Immature natural killer cell (primary cell): Measurements from ENCODE around the gene VPS4B. TPM values are rescaled to one million over a fixed set of nuclear protein-coding genes. Genes with fewer than 3 reads are reported as not detected.
A peak's percentile ranks its signal among the peaks of the same experiment; 100 is the strongest.

Experiments
- DNase-seq, 3 donors: peaks; one replicate each; pipeline ENCODE4 v3.0.0; 2022; ENCODE audit warnings: mixed read lengths in 1 of 3
- H3K27ac Mint-ChIP-seq, 6 donors: one replicate each; pipeline ENCODE4 v1.8.0; 2020; ENCODE audit warnings: mixed read lengths in 6 of 6, mild to moderate bottlenecking in 5 of 6, inconsistent platforms in 4 of 6, moderate library complexity in 3 of 6
- H3K27me3 Mint-ChIP-seq, 3 donors: one replicate each; pipeline ENCODE4 v1.8.0; 2020 to 2021; ENCODE audit warnings: low read depth in 3 of 3, mild to moderate bottlenecking in 3 of 3, mixed read lengths in 3 of 3, moderate library complexity in 3 of 3, inconsistent platforms in 1 of 3
- H3K36me3 Mint-ChIP-seq, 3 donors: one replicate each; pipeline ENCODE4 v1.8.0; 2020; ENCODE audit warnings: mixed read lengths in 3 of 3, inconsistent platforms in 2 of 3, mild to moderate bottlenecking in 2 of 3
- H3K4me1 Mint-ChIP-seq, 2 donors: one replicate each; pipeline ENCODE4 v1.8.0; 2020; ENCODE audit warnings: inconsistent platforms in 2 of 2, mild to moderate bottlenecking in 2 of 2, mixed read lengths in 2 of 2, moderate library complexity in 1 of 2
- H3K4me3 Mint-ChIP-seq, 5 donors: one replicate each; pipeline ENCODE4 v1.8.0; 2020; ENCODE audit warnings: mild to moderate bottlenecking in 5 of 5, mixed read lengths in 5 of 5, inconsistent platforms in 3 of 5, moderate library complexity in 3 of 5
- H3K9me3 Mint-ChIP-seq, 6 donors: one replicate each; pipeline ENCODE4 v1.8.0; 2020; ENCODE audit warnings: mild to moderate bottlenecking in 6 of 6, mixed read lengths in 6 of 6, inconsistent platforms in 4 of 6, moderate library complexity in 3 of 6
- polyA plus RNA-seq, 3 donors: library from polyadenylated mRNA; unstranded; fragments of 300-500 nt; fragmentation: Illumina TruSeq; gene quantifications; one replicate each; pipeline ENCODE4 v1.2.3, GENCODE V29; 2021

Gene VPS4B
- polyA plus RNA-seq, 3 donors from 2014 or later, result 63.5 to 99.1 (median 75.5) TPM

GRCh38 chr18:63409301-63409700 lies 13.0 kb downstream of the VPS4B start:
- H3K27ac Mint-ChIP-seq, result peak overlapping the region in 2 of 6 donors; percentile 33 to 51
- no peak for DNase-seq
- H3K27me3 Mint-ChIP-seq, result peaks cover 0 to 7% (median 0%) of the 10 kb centered on the region in 3 donors
- H3K36me3 Mint-ChIP-seq, result peaks cover 4 to 46% (median 12%) of the 10 kb centered on the region in 3 donors
- peaks cover 31 to 87% of the 10 kb centered on the region in 2 donors for H3K4me1 Mint-ChIP-seq
- no peaks in the 10 kb centered on the region for H3K9me3 Mint-ChIP-seq
- no peak overlapping the region for H3K4me3 Mint-ChIP-seq

- no peak overlapping the region for H3K27ac Mint-ChIP-seq
Observed at GRCh38 chr18:63407734-63408133, 14.5 kb downstream of the VPS4B start.

GRCh38 chr18:63405986-63406385 lies 16.3 kb downstream of the VPS4B start:
- H3K4me3 Mint-ChIP-seq, result no peak overlapping the region
- peaks cover 14 to 62% of the 10 kb centered on the region in 2 donors for H3K4me1 Mint-ChIP-seq
- DNase-seq, result no peak
- no peaks in the 10 kb centered on the region for H3K9me3 Mint-ChIP-seq
- H3K27me3 Mint-ChIP-seq, result peaks cover 0 to 4% (median 0%) of the 10 kb centered on the region in 3 donors
- H3K36me3 Mint-ChIP-seq, result peaks cover 13 to 58% (median 24%) of the 10 kb centered on the region in 3 donors
- H3K27ac Mint-ChIP-seq, result no peak overlapping the region

More at GRCh38 chr18:63407734-63408133, 14.5 kb downstream of the VPS4B start:
- Mint-ChIP-seq H3K36me3 (peaks cover 10 to 53% (median 18%) of the 10 kb centered on the region in 3 donors), H3K9me3 (no peaks in the 10 kb centered on the region), H3K4me1 (peaks cover 20 to 79% of the 10 kb centered on the region in 2 donors), H3K27me3 (peaks cover 0 to 4% (median 0%) of the 10 kb centered on the region in 3 donors), H3K4me3 (no peak overlapping the region)
- DNase-seq, result no peak

- H3K4me1 Mint-ChIP-seq, result peaks cover 11 to 51% of the 10 kb centered on the region in 2 donors
- no peaks in the 10 kb centered on the region for H3K9me3 Mint-ChIP-seq
- H3K27me3 Mint-ChIP-seq, result peaks cover 0 to 2% (median 0%) of the 10 kb centered on the region in 3 donors
- H3K36me3 Mint-ChIP-seq, result peaks cover 31 to 61% (median 40%) of the 10 kb centered on the region in 3 donors
- peak overlapping the region in 3 of 6 donors; percentile 14 to 59 (median 51) for H3K27ac Mint-ChIP-seq
- no peak for DNase-seq
- no peak overlapping the region for H3K4me3 Mint-ChIP-seq
Observed at GRCh38 chr18:63402246-63403162, 19.8 kb downstream of the VPS4B start.

- H3K36me3 Mint-ChIP-seq, result peaks cover 35 to 63% (median 38%) of the 10 kb centered on the region in 3 donors
- H3K27ac Mint-ChIP-seq, result peak overlapping the region in 1 of 6 donors; percentile 79
- DNase-seq, result no peak
- peaks cover 8 to 28% of the 10 kb centered on the region in 2 donors for H3K4me1 Mint-ChIP-seq
- peaks cover 0 to 2% (median 0%) of the 10 kb centered on the region in 3 donors for H3K27me3 Mint-ChIP-seq
- no peaks in the 10 kb centered on the region for H3K9me3 Mint-ChIP-seq
- H3K4me3 Mint-ChIP-seq, result peak overlapping the region in 3 of 5 donors; percentile 59 to 80 (median 77)
Observed at GRCh38 chr18:63399300-63399699, 23.0 kb downstream of the VPS4B start.

- peaks cover 0 to 1% (median 0%) of the 10 kb centered on the region in 6 donors for H3K9me3 Mint-ChIP-seq
- no peak overlapping the region for H3K4me3 Mint-ChIP-seq
- H3K36me3 Mint-ChIP-seq, result peaks cover 28 to 47% (median 29%) of the 10 kb centered on the region in 3 donors
- no peak for DNase-seq
- peaks cover 8 to 23% of the 10 kb centered on the region in 2 donors for H3K4me1 Mint-ChIP-seq
- H3K27me3 Mint-ChIP-seq, result peaks cover 0 to 2% (median 0%) of the 10 kb centered on the region in 3 donors
- H3K27ac Mint-ChIP-seq, result no peak overlapping the region
Observed at GRCh38 chr18:63397349-63397748, 24.9 kb downstream of the VPS4B start.

- DNase-seq, result no peak
- Mint-ChIP-seq H3K27ac (no peak overlapping the region), H3K4me1 (peaks cover 7 to 19% of the 10 kb centered on the region in 2 donors), H3K27me3 (peaks cover 0 to 2% (median 0%) of the 10 kb centered on the region in 3 donors), H3K9me3 (peaks cover 0 to 1% (median 0%) of the 10 kb centered on the region in 6 donors), H3K36me3 (peaks cover 30 to 47% (median 31%) of the 10 kb centered on the region in 3 donors), H3K4me3 (no peak overlapping the region)
Observed at GRCh38 chr18:63395503-63395902, 26.8 kb downstream of the VPS4B start.

- peaks cover 25 to 42% (median 26%) of the 10 kb centered on the region in 3 donors for H3K36me3 Mint-ChIP-seq
- H3K27ac Mint-ChIP-seq, result no peak overlapping the region
- peaks cover 3 to 13% of the 10 kb centered on the region in 2 donors for H3K4me1 Mint-ChIP-seq
- no peak overlapping the region for H3K4me3 Mint-ChIP-seq
- no peak for DNase-seq
- peaks cover 0 to 1% (median 0%) of the 10 kb centered on the region in 6 donors for H3K9me3 Mint-ChIP-seq
- peaks cover 0 to 2% (median 0%) of the 10 kb centered on the region in 3 donors for H3K27me3 Mint-ChIP-seq
Observed at GRCh38 chr18:63394954-63395353, 27.3 kb downstream of the VPS4B start.

GRCh38 chr18:63387861-63388260 lies 34.4 kb downstream of the VPS4B start:
- DNase-seq, result no peak
- Mint-ChIP-seq H3K36me3 (peaks cover 12 to 26% (median 24%) of the 10 kb centered on the region in 3 donors), H3K27me3 (peaks cover 0 to 1% (median 0%) of the 10 kb centered on the region in 3 donors), H3K4me1 (no peaks in the 10 kb centered on the region), H3K4me3 (no peak overlapping the region), H3K9me3 (peaks cover 0 to 1% (median 0%) of the 10 kb centered on the region in 6 donors), H3K27ac (peak overlapping the region in 1 of 6 donors; percentile 8)

GRCh38 chr18:63382843-63383242 lies 39.4 kb downstream of the VPS4B start:
- DNase-seq, result no peak
- Mint-ChIP-seq H3K27me3 (peaks cover 0 to 5% (median 2%) of the 10 kb centered on the region in 3 donors), H3K9me3 (no peaks in the 10 kb centered on the region), H3K4me3 (no peak overlapping the region), H3K27ac (no peak overlapping the region), H3K36me3 (peaks cover 5 to 19% (median 13%) of the 10 kb centered on the region in 3 donors), H3K4me1 (peaks cover 6 to 10% of the 10 kb centered on the region in 2 donors)

- H3K9me3 Mint-ChIP-seq, result peaks cover 0 to 3% (median under 1%) of the 10 kb centered on the region in 6 donors
- H3K27ac Mint-ChIP-seq, result no peak overlapping the region
- no peak overlapping the region for H3K4me3 Mint-ChIP-seq
- H3K36me3 Mint-ChIP-seq, result peaks cover 5 to 18% (median 9%) of the 10 kb centered on the region in 3 donors
- no peak for DNase-seq
- peaks cover 0 to 5% (median 2%) of the 10 kb centered on the region in 3 donors for H3K27me3 Mint-ChIP-seq
- peaks cover 6 to 10% of the 10 kb centered on the region in 2 donors for H3K4me1 Mint-ChIP-seq
Observed at GRCh38 chr18:63379639-63379962, 42.7 kb downstream of the VPS4B start.

GRCh38 chr18:63378919-63379638 lies 43.2 kb downstream of the VPS4B start:
- H3K9me3 Mint-ChIP-seq, result peaks cover 0 to 3% (median under 1%) of the 10 kb centered on the region in 6 donors
- H3K36me3 Mint-ChIP-seq, result peaks cover 5 to 18% (median 9%) of the 10 kb centered on the region in 3 donors
- H3K4me3 Mint-ChIP-seq, result peak overlapping the region in 2 of 5 donors; percentile 14 to 41
- DNase-seq, result no peak
- peak overlapping the region in 3 of 6 donors; percentile 12 to 85 (median 59) for H3K27ac Mint-ChIP-seq
- peaks cover 0 to 6% (median 2%) of the 10 kb centered on the region in 3 donors for H3K27me3 Mint-ChIP-seq
- H3K4me1 Mint-ChIP-seq, result peaks cover 6 to 10% of the 10 kb centered on the region in 2 donors

- Mint-ChIP-seq H3K4me1 (peaks cover 6 to 10% of the 10 kb centered on the region in 2 donors), H3K36me3 (peaks cover 0 to 7% (median 3%) of the 10 kb centered on the region in 3 donors), H3K27ac (no peak overlapping the region), H3K4me3 (no peak overlapping the region), H3K27me3 (peaks cover 0 to 9% (median 2%) of the 10 kb centered on the region in 3 donors), H3K9me3 (peaks cover 0 to 3% (median under 1%) of the 10 kb centered on the region in 6 donors)
- DNase-seq, result no peak
Observed at GRCh38 chr18:63377275-63377980, 44.8 kb downstream of the VPS4B start.
